OCI-LY3 (cell line): ENCODE data around the gene AGBL4.

Source experiments
- H2AFZ ChIP-seq: fragments of 200-600, 300-600 bp; shearing (Covaris generic); 2 replicates; pipeline ENCODE4 v1.6.0; 2014; ENCODE audit warnings: antibody characterized with exemption, low read depth, low read length
- H3K27ac ChIP-seq: fragments of 200-600, 300-600 bp; sonication (generic); 2 replicates; pipeline ENCODE4 v1.5.1; 2014; ENCODE audit warnings: mild to moderate bottlenecking, low read length, moderate library complexity, mixed read lengths
- H3K27me3 ChIP-seq: fragments of 200-600, 300-600 bp; sonication (generic); 2 replicates; pipeline ENCODE4 v1.6.1; 2014; ENCODE audit warnings: low read depth, low read length, mixed read lengths
- H3K36me3 ChIP-seq: fragments of 200-600, 300-600 bp; sonication (generic); replicated peaks from 2 replicates; pipeline ENCODE3; 2014; ENCODE audit warnings: low read depth, low read length, mixed read lengths
- H3K4me1 ChIP-seq: fragments of 300-600, 200-600 bp; sonication (generic); 2 replicates; pipeline ENCODE4 v1.6.1; 2014; ENCODE audit warnings: low read length, mixed read lengths
- H3K4me2 ChIP-seq: fragments of 200-600, 300-600 bp; sonication (generic); 2 replicates; pipeline ENCODE4 v1.6.1; 2014; ENCODE audit warnings: low read length, mixed read lengths
- H3K4me3 ChIP-seq: fragments of 300-600, 200-600 bp; sonication (generic); 2 replicates; pipeline ENCODE4 v1.5.1; 2014; ENCODE audit warnings: antibody characterized with exemption, mild to moderate bottlenecking, low read length, moderate library complexity
- H3K79me2 ChIP-seq: fragments of 300-600, 200-600 bp; shearing (Covaris generic); 2 replicates; pipeline ENCODE4 v1.6.1; 2014; ENCODE audit warnings: mild to moderate bottlenecking, low read length, mixed read lengths
- H3K9ac ChIP-seq: fragments of 300-600, 200-600 bp; shearing (Covaris generic); 2 replicates; pipeline ENCODE4 v1.6.0; 2014; ENCODE audit warnings: mild to moderate bottlenecking, low read length, moderate library complexity
- H3K9me3 ChIP-seq: fragments of 200-600, 300-600 bp; shearing (Covaris generic); 2 replicates; pipeline ENCODE4 v1.6.1; 2014; ENCODE audit warnings: low read length, mixed read lengths; ENCODE audit not compliant: insufficient read depth
- H4K20me1 ChIP-seq: fragments of 200-600, 300-600 bp; sonication (generic); 2 replicates; pipeline ENCODE4 v1.6.1; 2016; ENCODE audit warnings: low read length, mixed read lengths; ENCODE audit not compliant: insufficient read depth
- CTCF ChIP-seq: fragments of 200-600, 300-600 bp; sonication (generic); IDR thresholded peaks from 2 replicates; pipeline ENCODE4 v1.5.1; 2014; ENCODE audit warnings: antibody characterized with exemption, low read length, low read depth
- EZH2phosphoT487 ChIP-seq: fragments of 200-600 bp; shearing (Covaris generic); IDR thresholded peaks from 2 replicates; pipeline ENCODE4 v1.6.1; 2018; ENCODE audit warnings: antibody characterized with exemption, mixed run types, low read depth

Gene AGBL4

GRCh38 chr1:48761411-48761810, 1262.3 kb downstream of the AGBL4 start:
- H3K36me3 ChIP-seq: peaks cover 66% of the 10 kb centered on the region
- H4K20me1 ChIP-seq: peaks cover 29% of the 10 kb centered on the region
- H2AFZ ChIP-seq: no peak overlapping the region
- no peaks in the 10 kb centered on the region for H3K27me3 ChIP-seq
- peak overlapping the region; percentile 15; the same call in 1 of the 2 replicates for H3K4me3 ChIP-seq
- peak overlapping the region; percentile 46; the same call in 1 of the 2 replicates for H3K27ac ChIP-seq
- peak overlapping the region; percentile 53 for H3K4me2 ChIP-seq
- H3K9me3 ChIP-seq: no peaks in the 10 kb centered on the region
- peaks cover 86% of the 10 kb centered on the region for H3K79me2 ChIP-seq
- H3K9ac ChIP-seq: peak overlapping the region; percentile 16; the same call in 1 of the 2 replicates
- TF ChIP-seq EZH2phosphoT487 (no peak), CTCF (no peak)
- H3K4me1 ChIP-seq: peaks cover 63% of the 10 kb centered on the region

DNA sequence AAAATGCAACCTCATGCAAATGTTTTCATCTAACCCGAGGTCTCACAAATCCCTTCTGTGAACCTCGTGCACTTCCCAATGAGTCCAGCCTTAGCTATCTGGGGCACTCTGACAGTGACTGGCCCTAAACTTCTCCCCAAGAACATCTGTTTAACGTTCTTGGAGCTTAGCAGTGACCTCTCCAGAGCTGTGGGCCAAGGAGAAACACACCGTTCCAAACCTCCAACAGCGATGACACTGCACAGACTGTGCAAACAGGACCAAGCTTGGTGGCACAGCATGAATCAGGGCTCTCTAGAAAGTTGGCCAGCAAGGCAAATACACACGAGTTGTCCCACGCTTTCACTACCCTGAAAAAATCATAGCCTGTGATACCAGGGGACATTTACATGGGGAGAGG, 1262.9 kb downstream of the AGBL4 start:
- H3K4me1 ChIP-seq: peaks cover 69% of the 10 kb centered on the region
- peak overlapping the region; percentile 53 for H3K4me2 ChIP-seq
- TF ChIP-seq EZH2phosphoT487: no peak
- H3K36me3 ChIP-seq: peaks cover 66% of the 10 kb centered on the region
- H3K9ac ChIP-seq: peak overlapping the region; percentile 16; the same call in 1 of the 2 replicates
- no peaks in the 10 kb centered on the region for H3K9me3 ChIP-seq
- peaks cover 86% of the 10 kb centered on the region for H3K79me2 ChIP-seq
- H3K4me3 ChIP-seq: peak overlapping the region; percentile 15; the same call in 1 of the 2 replicates
- H3K27me3 ChIP-seq: no peaks in the 10 kb centered on the region
- H2AFZ ChIP-seq: no peak overlapping the region
- peaks cover 29% of the 10 kb centered on the region for H4K20me1 ChIP-seq
- peak overlapping the region; percentile 46 for H3K27ac ChIP-seq

DNA sequence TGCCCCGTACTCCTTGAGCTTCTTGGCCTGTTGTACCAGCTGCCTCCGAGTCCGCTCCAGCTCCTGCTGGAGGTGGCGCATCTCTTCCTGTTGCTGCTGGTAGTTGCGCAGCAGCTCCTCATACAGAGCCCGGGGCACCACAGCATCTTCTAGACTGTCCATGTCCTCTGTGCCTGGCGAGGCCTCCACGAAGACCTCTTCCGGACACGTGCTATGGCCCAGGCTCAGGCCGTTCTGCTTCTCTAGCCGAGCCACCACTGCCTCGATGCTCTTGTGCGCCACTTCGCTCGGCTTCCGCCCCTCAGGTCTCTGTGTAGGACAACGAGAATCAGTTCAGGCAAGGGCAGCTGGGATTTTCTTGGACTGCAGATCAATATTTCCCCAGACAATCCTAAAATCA, 1264.8 kb downstream of the AGBL4 start:
- no peaks in the 10 kb centered on the region for H3K9me3 ChIP-seq
- H2AFZ ChIP-seq: no peak overlapping the region
- no peak overlapping the region for H3K4me3 ChIP-seq
- peaks cover 78% of the 10 kb centered on the region for H3K36me3 ChIP-seq
- peak overlapping the region; percentile 94; the same call in 1 of the 2 replicates for H3K27ac ChIP-seq
- H3K9ac ChIP-seq: no peak overlapping the region
- peaks cover 82% of the 10 kb centered on the region for H3K79me2 ChIP-seq
- TF ChIP-seq CTCF (no peak), EZH2phosphoT487 (no peak)
- peaks cover 21% of the 10 kb centered on the region for H4K20me1 ChIP-seq
- H3K4me2 ChIP-seq: peak overlapping the region; percentile 88; the same call in 1 of the 2 replicates
- no peaks in the 10 kb centered on the region for H3K27me3 ChIP-seq
- H3K4me1 ChIP-seq: peaks cover 80% of the 10 kb centered on the region

DNA sequence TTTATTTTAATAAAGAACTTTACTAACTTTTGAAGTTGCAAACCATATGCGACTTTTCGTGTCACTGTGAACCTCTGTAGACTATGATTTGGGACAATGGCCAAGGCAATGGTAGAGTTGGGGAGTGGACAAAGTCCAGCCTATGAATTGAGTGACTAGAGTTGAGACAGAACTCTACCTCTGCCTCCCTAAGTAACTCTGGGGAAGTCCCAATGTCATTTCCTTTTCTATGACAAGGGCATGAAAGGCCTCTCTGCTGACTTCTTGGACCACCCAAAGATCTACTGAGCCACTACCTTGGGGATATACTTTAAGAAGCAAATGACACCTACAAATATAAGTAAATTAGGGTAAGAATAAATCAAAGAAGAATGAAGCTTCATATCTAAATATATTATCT, 1266.4 kb downstream of the AGBL4 start:
- Histone ChIP-seq H3K4me1 (peaks cover 75% of the 10 kb centered on the region), H2AFZ (no peak overlapping the region), H3K4me2 (peak overlapping the region; percentile 88), H3K79me2 (peaks cover 65% of the 10 kb centered on the region), H3K4me3 (peak overlapping the region; percentile 39), H3K36me3 (peaks cover 79% of the 10 kb centered on the region), H3K27me3 (no peaks in the 10 kb centered on the region), H3K9me3 (no peaks in the 10 kb centered on the region), H4K20me1 (peaks cover 15% of the 10 kb centered on the region; the same call in 1 of the 2 replicates), H3K9ac (peak overlapping the region; percentile 65; the same call in 1 of the 2 replicates), H3K27ac (peak overlapping the region; percentile 94)
- TF ChIP-seq CTCF: no peak
